T-helper 17 cell (primary cell): ENCODE results near the gene SIGLEC6. TPM values are rescaled to one million over a fixed set of nuclear protein-coding genes. Genes with fewer than 3 reads are reported as not detected.
"Not testable (repeated sequence)": the region's sequence is repeated elsewhere in the genome, so short reads cannot be mapped to it uniquely, and the experiment has no call there.

ENCODE experiments used
- ATAC-seq: fragments of 150-1000 bp; cut with Tn5 transposase; 2 replicates; pipeline ENCODE4 v1.10.0; 2021; ENCODE audit warnings: mild to moderate bottlenecking, moderate library complexity
- DNase-seq, 3 donors: peaks; one replicate each; pipeline versions ENCODE4 v3.0.0 to v3.0.0-alpha.2; 2020 to 2021
- H3K9me3 ChIP-seq: one replicate; pipeline ENCODE4 v1.7.0; 2013; ENCODE audit warnings: low read length, mild to moderate bottlenecking; ENCODE audit not compliant: control insufficient read depth, poor library complexity, severe bottlenecking
- H3K27ac Mint-ChIP-seq: one replicate; pipeline ENCODE4 v1.8.0; 2022; ENCODE audit warnings: mild to moderate bottlenecking, moderate library complexity, mixed read lengths
- H3K27me3 Mint-ChIP-seq: one replicate; pipeline ENCODE4 v1.8.0; 2022; ENCODE audit warnings: mixed read lengths
- H3K36me3 Mint-ChIP-seq: one replicate; pipeline ENCODE4 v1.8.0; 2022; ENCODE audit warnings: low read depth, mixed read lengths
- H3K4me1 Mint-ChIP-seq: one replicate; pipeline ENCODE4 v1.8.0; 2022; ENCODE audit warnings: mild to moderate bottlenecking, mixed read lengths
- H3K4me3 Mint-ChIP-seq: one replicate; pipeline ENCODE4 v1.8.0; 2022; ENCODE audit warnings: mild to moderate bottlenecking, moderate library complexity, mixed read lengths
- total RNA-seq, 4 donors: library from RNA in 2 of 4; stranded (reverse) in 2 of 4; gene quantifications; one replicate each; pipeline ENCODE4 v1.2.3 and lab custom pipeline; 2022 to 2026

SIGLEC6 gene
- total RNA-seq, 2 donors from 2014 or later: 0.80 TPM; not detected in 1

GRCh38 chr19:51513968-51514367 lies 17.5 kb downstream of the SIGLEC6 start:
- Mint-ChIP-seq H3K27me3 (peaks cover 57% of the 10 kb centered on the region), H3K4me1 (no peaks in the 10 kb centered on the region), H3K36me3 (peaks cover 6% of the 10 kb centered on the region), H3K4me3 (no peak overlapping the region), H3K27ac (no peak overlapping the region)
- H3K9me3 ChIP-seq: no peaks in the 10 kb centered on the region
- ATAC-seq: no peak
- no peak for DNase-seq

DNA sequence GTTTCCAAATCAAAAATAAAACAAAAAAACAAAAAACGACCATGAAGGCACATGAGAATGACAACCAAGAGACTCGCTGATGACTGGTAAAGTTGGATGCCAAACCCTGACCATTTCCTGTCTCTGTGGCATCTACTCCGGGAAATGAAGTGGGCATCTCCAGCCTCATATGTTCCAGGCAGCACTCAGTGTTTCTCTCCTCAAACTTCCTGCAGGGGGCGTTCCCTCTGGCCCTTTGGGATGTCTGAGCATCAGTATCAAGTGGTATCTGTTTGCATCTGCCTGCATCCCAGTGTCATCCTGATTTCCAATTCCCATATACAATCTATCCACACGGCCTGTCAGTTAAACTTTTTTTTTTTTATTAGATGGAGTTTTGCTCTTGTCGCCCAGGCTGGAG lies 20.1 kb downstream of the SIGLEC6 start:
- no peak overlapping the region for H3K4me3 Mint-ChIP-seq
- DNase-seq: no peak
- no peaks in the 10 kb centered on the region for H3K4me1 Mint-ChIP-seq
- no peak for ATAC-seq
- no peak overlapping the region for H3K27ac Mint-ChIP-seq
- no peaks in the 10 kb centered on the region for H3K9me3 ChIP-seq
- H3K36me3 Mint-ChIP-seq: peaks cover 2% of the 10 kb centered on the region
- H3K27me3 Mint-ChIP-seq: peaks cover 50% of the 10 kb centered on the region

- no peaks in the 10 kb centered on the region for H3K9me3 ChIP-seq
- no peak for ATAC-seq
- H3K36me3 Mint-ChIP-seq: peaks cover 2% of the 10 kb centered on the region
- DNase-seq: no peak
- H3K27ac Mint-ChIP-seq: no peak overlapping the region
- no peaks in the 10 kb centered on the region for H3K4me1 Mint-ChIP-seq
- H3K4me3 Mint-ChIP-seq: no peak overlapping the region
- H3K27me3 Mint-ChIP-seq: peaks cover 57% of the 10 kb centered on the region
These were observed 21.4 kb downstream of the SIGLEC6 start for GRCh38 chr19:51509823-51510660.

GRCh38 chr19:51508059-51508733 lies 23.3 kb downstream of the SIGLEC6 start:
- peaks cover 51% of the 10 kb centered on the region for H3K27me3 Mint-ChIP-seq
- H3K9me3 ChIP-seq: no peaks in the 10 kb centered on the region
- H3K4me1 Mint-ChIP-seq: no peaks in the 10 kb centered on the region
- ATAC-seq: no peak
- H3K36me3 Mint-ChIP-seq: peaks cover 2% of the 10 kb centered on the region
- no peak for DNase-seq
- no peak overlapping the region for H3K27ac Mint-ChIP-seq
- no peak overlapping the region for H3K4me3 Mint-ChIP-seq

- Mint-ChIP-seq H3K4me3 (no peak overlapping the region), H3K36me3 (peaks cover 2% of the 10 kb centered on the region), H3K27me3 (peaks cover 47% of the 10 kb centered on the region), H3K27ac (no peak overlapping the region), H3K4me1 (no peaks in the 10 kb centered on the region)
- H3K9me3 ChIP-seq: no peaks in the 10 kb centered on the region
- DNase-seq (no peak), ATAC-seq (no peak)
These were observed 23.8 kb downstream of the SIGLEC6 start for GRCh38 chr19:51507640-51508058.

- no peaks in the 10 kb centered on the region for H3K9me3 ChIP-seq
- peaks cover 2% of the 10 kb centered on the region for H3K36me3 Mint-ChIP-seq
- H3K4me3 Mint-ChIP-seq: no peak overlapping the region
- peaks cover 42% of the 10 kb centered on the region for H3K27me3 Mint-ChIP-seq
- H3K4me1 Mint-ChIP-seq: no peaks in the 10 kb centered on the region
- ATAC-seq: no peak
- no peak for DNase-seq
- H3K27ac Mint-ChIP-seq: no peak overlapping the region
These were observed 24.3 kb downstream of the SIGLEC6 start for GRCh38 chr19:51507192-51507591.

GRCh38 chr19:51505904-51506303 lies 25.6 kb downstream of the SIGLEC6 start:
- H3K4me1 Mint-ChIP-seq: peaks cover 9% of the 10 kb centered on the region
- DNase-seq: no peak
- no peak overlapping the region for H3K27ac Mint-ChIP-seq
- no peak overlapping the region for H3K4me3 Mint-ChIP-seq
- H3K36me3 Mint-ChIP-seq: peaks cover under 1% of the 10 kb centered on the region
- no peak for ATAC-seq
- H3K9me3 ChIP-seq: no peaks in the 10 kb centered on the region
- peaks cover 29% of the 10 kb centered on the region for H3K27me3 Mint-ChIP-seq

DNA sequence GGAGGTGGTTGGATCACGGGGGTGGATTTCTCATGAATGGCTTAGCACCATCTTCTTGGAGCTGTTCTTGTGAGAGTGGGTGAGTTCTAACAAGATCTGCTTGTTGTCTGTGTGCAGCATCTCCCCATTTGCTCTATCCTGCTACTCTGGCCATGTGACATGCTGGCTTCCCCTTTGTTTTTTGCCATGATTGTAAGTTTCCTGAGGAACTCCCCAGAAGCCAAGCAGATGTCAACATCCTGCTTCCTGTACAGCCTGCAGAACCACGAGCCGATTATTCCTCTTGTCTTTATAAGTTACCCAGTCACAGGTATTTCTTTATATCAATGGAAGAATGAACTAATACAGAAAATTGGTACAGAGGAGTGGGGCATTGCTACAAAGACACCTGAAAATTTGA lies 27.6 kb downstream of the SIGLEC6 start:
- no peaks in the 10 kb centered on the region for H3K9me3 ChIP-seq
- peaks cover 17% of the 10 kb centered on the region for H3K27me3 Mint-ChIP-seq
- ATAC-seq (no peak), DNase-seq (no peak)
- peaks cover 13% of the 10 kb centered on the region for H3K4me1 Mint-ChIP-seq
- H3K36me3 Mint-ChIP-seq: no peaks in the 10 kb centered on the region
- H3K4me3 Mint-ChIP-seq: no peak overlapping the region
- no peak overlapping the region for H3K27ac Mint-ChIP-seq

DNA sequence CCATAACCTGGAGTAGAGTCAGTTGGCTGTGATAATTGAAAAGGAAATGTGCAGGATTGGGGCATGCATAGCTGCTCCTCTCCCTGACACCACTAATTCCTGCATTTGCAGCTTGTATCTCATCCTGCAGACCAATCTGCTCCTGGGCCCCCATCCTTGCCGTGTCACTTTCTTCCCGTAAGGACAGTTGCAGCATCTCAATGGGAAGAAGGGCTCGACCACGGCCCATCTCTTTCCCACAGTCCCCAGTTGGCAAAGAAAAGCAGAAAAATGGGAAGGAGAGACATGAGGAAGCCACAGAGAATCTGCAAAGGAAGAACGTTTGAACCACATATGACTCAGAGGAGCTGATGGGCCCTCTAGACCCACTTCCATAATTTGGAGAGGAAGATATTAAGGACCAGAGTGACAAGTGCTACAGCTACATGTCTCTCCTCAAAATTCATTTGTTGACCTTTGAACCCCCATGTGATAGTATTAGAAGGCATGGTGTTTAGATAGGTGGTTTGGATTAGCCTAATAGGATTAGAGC lies 28.1 kb downstream of the SIGLEC6 start:
- Mint-ChIP-seq H3K4me1 (peaks cover 13% of the 10 kb centered on the region), H3K4me3 (no peak overlapping the region), H3K27ac (no peak overlapping the region), H3K27me3 (peaks cover 19% of the 10 kb centered on the region), H3K36me3 (no peaks in the 10 kb centered on the region)
- no peak for DNase-seq
- no peak for ATAC-seq
- H3K9me3 ChIP-seq: no peaks in the 10 kb centered on the region

DNA sequence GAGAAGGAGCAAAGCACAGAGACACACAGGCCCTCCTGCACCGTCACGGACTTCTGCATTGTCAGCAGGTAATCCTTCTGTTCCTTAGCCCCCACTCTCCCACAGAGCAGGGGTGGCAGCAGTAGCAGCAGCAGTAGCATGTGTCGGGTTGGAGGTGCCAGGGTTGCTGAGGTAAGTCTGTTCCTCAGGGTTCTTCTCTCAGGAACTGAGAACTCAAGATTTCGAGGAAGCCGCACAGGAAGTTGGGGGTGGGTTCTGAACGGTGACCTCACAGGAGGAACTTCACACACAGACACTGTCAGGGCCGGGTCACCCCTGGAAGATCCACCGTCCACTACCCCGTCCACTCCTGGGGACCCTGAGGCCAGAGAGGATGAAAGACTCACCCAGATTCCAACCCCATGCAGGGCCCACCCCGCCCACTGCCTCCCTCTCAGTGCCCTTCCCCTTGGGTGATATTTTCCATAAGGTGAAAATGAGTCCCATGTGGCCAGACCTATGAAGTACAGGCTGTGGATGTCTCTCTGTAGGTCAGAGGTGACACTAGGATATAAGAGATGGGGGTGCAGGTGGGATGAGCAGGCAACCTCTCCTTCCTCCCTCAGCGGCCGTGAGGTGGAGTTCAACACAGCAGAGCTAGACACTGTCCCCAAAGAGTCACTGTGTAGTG lies 29.7 kb downstream of the SIGLEC6 start, which contains the start of gene SIGLEC12:
Gene SIGLEC12, minus strand, starts transcription at position 207 of the 670 bp plus-strand sequence. Its CDS starts 67 bp downstream, at position 140.
- ATAC-seq: peak; percentile 25
- no peak for DNase-seq

GRCh38 chr19:51500931-51501330 lies 30.5 kb downstream of the SIGLEC6 start:
- not testable (repeated sequence) for H3K27ac Mint-ChIP-seq, H3K4me3 Mint-ChIP-seq, H3K9me3 ChIP-seq, DNase-seq, ATAC-seq, H3K36me3 Mint-ChIP-seq
- H3K27me3 Mint-ChIP-seq: peaks cover 16% of the 10 kb centered on the region
- peaks cover 13% of the 10 kb centered on the region for H3K4me1 Mint-ChIP-seq

More for the DNA sequence above, 29.7 kb downstream of the SIGLEC6 start, which contains the start of gene SIGLEC12:
- no peaks in the 10 kb centered on the region for H3K9me3 ChIP-seq
- H3K4me1 Mint-ChIP-seq: peaks cover 13% of the 10 kb centered on the region
- H3K27me3 Mint-ChIP-seq: peaks cover 18% of the 10 kb centered on the region
- H3K27ac Mint-ChIP-seq: no peak within 1 kb of the TSS
- H3K36me3 Mint-ChIP-seq: no peaks in the 10 kb centered on the region
- H3K4me3 Mint-ChIP-seq: no peak within 1 kb of the TSS

DNA sequence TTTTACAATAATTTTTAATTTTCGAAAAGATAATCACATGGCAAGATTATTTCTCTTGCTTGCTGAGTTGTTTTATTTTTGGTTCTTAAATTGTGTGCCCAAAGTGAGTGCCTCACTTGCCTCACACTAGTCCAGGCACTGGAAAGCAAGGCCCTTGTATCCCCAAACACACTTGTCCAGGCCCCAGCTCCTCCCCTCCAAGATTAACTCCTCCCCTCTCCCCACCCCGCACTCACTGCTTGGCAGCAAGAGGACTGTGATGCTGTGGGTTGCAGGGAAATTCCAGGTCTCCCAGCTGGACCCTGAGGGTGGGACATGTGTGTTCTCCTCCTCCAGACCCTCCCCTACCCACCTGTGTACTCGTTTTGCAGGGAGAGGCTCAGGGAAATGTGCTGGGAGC lies 33.8 kb downstream of the SIGLEC6 start:
- Mint-ChIP-seq H3K4me3 (no peak overlapping the region), H3K27ac (no peak overlapping the region), H3K36me3 (no peaks in the 10 kb centered on the region), H3K4me1 (peaks cover 13% of the 10 kb centered on the region), H3K27me3 (peaks cover 11% of the 10 kb centered on the region)
- H3K9me3 ChIP-seq: no peaks in the 10 kb centered on the region
- no peak for DNase-seq
- ATAC-seq: no peak

DNA sequence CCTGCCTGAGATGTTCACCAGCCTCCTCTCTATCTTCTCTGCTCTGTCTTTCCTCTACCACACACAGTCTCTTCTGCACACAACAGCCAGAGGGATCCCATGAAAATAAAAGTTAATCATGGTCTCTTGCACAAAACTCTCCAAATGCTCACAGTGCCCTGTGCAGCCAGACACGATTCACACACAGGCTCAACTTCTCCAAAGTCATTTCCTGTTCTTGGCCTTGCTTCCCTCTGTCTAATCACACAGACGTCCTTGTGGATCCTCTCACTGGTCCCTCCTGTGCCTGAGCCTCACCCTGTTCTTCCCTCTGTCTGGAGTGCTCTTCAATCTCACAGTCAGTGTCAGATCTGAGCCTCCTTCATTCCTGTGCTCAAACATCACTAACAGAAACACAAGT lies 37.7 kb downstream of the SIGLEC6 start:
- H3K9me3 ChIP-seq: no peaks in the 10 kb centered on the region
- Mint-ChIP-seq H3K4me1 (no peaks in the 10 kb centered on the region), H3K4me3 (no peak overlapping the region), H3K27me3 (peaks cover 5% of the 10 kb centered on the region), H3K27ac (no peak overlapping the region), H3K36me3 (peaks cover 2% of the 10 kb centered on the region)
- ATAC-seq (no peak), DNase-seq (no peak)
